Keratinocyte (primary cell): ENCODE measurements around the gene SLC27A5.

Experiments
- EZH2 ChIP-seq: IDR thresholded peaks from one replicate; pipeline ENCODE4 v1.6.1; 2012; ENCODE audit warnings: inconsistent platforms, mild to moderate bottlenecking, low read length, moderate library complexity
- TF ChIP-seq, protein P1 (sequence below), 3 experiments: IDR thresholded peaks in 1 of 3; conservative IDR thresholded peaks in 1 of 3; optimal IDR thresholded peaks in 1 of 3; 2 replicates in 2 of 3; 3 replicates in 1 of 3; pipeline versions ENCODE3 to v1.5.1; 2011; ENCODE audit warnings: low read length in 3 of 3, mild to moderate bottlenecking in 3 of 3, moderate library complexity in 2 of 3, control low read depth in 1 of 3, inconsistent platforms in 1 of 3; ENCODE audit not compliant: insufficient read depth in 2 of 3; ENCODE audit errors: extremely low read depth in 1 of 3

- TF ChIP-seq EZH2: no peak
- TF ChIP-seq, protein P1, sequence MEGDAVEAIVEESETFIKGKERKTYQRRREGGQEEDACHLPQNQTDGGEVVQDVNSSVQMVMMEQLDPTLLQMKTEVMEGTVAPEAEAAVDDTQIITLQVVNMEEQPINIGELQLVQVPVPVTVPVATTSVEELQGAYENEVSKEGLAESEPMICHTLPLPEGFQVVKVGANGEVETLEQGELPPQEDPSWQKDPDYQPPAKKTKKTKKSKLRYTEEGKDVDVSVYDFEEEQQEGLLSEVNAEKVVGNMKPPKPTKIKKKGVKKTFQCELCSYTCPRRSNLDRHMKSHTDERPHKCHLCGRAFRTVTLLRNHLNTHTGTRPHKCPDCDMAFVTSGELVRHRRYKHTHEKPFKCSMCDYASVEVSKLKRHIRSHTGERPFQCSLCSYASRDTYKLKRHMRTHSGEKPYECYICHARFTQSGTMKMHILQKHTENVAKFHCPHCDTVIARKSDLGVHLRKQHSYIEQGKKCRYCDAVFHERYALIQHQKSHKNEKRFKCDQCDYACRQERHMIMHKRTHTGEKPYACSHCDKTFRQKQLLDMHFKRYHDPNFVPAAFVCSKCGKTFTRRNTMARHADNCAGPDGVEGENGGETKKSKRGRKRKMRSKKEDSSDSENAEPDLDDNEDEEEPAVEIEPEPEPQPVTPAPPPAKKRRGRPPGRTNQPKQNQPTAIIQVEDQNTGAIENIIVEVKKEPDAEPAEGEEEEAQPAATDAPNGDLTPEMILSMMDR (optimal IDR thresholded peaks at IDR 0.05 in 1 of 3, IDR thresholded peaks at IDR 0.05 in 1 of 3, conservative IDR thresholded peaks at IDR 0.05 in 1 of 3; ENCODE audit: extremely low read depth in 1 of 3, insufficient read depth in 2 of 3, low read length in 3 of 3): no peak
These were observed 14.1 kb downstream of the SLC27A5 start for GRCh38 chr19:58497634-58498170.
